Cardiac fibroblast (primary cell): ENCODE measurements around the gene PLA2G4D.

Experiments
- DNase-seq, 2 donors: peaks; one replicate each; pipeline versions ENCODE4 v3.0.0 to v3.0.0-alpha.2; 2010; ENCODE audit warnings: low read depth in 2 of 2
- H3K4me3 ChIP-seq, 2 donors: replicated peaks in 1 of 2; 1 replicate in 1 of 2; 2 replicates in 1 of 2; pipeline ENCODE4 v1.5.1; 2011; ENCODE audit warnings: low read depth in 2 of 2, low read length in 2 of 2, mild to moderate bottlenecking in 2 of 2, moderate library complexity in 1 of 2
- TF ChIP-seq, protein P1 (sequence below): IDR thresholded peaks from one replicate; pipeline ENCODE4 v1.5.1; 2011; ENCODE audit warnings: low read depth, mild to moderate bottlenecking, low read length, inconsistent platforms

Gene PLA2G4D

DNA sequence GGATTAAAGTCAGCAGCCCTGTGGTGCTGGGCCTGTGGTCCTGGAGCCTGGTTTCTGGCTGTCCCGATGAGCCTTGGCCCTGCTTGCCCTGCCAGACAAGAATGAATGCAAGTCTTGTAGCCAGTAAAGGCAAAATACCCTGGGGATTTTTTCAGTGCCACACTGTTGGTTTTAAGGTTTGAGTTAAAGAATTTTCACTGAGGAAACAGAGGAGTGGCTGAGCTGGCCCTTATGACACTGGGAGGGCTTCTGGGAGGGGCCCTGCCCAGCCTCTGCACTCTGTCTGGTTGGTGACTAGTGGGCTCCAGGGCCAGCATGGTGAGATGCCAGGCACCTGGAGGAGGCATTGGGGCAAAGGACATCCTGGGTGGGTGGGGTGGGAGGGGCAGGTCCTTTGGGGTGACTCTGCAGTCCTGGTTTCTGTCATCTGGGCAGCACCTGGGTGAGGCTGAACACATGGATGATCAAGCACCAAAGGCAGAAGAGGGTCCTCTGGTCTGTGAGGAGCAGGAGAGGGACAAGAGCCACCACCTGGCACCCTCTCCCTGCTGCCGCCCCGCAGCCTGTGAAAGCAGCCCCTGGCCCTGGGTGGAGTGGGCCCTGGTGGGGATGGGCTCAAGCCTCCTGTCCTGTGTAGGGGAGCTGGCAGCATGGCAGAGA, 61.0 kb downstream of the PLA2G4D start:
- no peak overlapping the region for H3K4me3 ChIP-seq
- DNase-seq = no peak
- TF ChIP-seq, protein P1, sequence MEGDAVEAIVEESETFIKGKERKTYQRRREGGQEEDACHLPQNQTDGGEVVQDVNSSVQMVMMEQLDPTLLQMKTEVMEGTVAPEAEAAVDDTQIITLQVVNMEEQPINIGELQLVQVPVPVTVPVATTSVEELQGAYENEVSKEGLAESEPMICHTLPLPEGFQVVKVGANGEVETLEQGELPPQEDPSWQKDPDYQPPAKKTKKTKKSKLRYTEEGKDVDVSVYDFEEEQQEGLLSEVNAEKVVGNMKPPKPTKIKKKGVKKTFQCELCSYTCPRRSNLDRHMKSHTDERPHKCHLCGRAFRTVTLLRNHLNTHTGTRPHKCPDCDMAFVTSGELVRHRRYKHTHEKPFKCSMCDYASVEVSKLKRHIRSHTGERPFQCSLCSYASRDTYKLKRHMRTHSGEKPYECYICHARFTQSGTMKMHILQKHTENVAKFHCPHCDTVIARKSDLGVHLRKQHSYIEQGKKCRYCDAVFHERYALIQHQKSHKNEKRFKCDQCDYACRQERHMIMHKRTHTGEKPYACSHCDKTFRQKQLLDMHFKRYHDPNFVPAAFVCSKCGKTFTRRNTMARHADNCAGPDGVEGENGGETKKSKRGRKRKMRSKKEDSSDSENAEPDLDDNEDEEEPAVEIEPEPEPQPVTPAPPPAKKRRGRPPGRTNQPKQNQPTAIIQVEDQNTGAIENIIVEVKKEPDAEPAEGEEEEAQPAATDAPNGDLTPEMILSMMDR = no peak

DNA sequence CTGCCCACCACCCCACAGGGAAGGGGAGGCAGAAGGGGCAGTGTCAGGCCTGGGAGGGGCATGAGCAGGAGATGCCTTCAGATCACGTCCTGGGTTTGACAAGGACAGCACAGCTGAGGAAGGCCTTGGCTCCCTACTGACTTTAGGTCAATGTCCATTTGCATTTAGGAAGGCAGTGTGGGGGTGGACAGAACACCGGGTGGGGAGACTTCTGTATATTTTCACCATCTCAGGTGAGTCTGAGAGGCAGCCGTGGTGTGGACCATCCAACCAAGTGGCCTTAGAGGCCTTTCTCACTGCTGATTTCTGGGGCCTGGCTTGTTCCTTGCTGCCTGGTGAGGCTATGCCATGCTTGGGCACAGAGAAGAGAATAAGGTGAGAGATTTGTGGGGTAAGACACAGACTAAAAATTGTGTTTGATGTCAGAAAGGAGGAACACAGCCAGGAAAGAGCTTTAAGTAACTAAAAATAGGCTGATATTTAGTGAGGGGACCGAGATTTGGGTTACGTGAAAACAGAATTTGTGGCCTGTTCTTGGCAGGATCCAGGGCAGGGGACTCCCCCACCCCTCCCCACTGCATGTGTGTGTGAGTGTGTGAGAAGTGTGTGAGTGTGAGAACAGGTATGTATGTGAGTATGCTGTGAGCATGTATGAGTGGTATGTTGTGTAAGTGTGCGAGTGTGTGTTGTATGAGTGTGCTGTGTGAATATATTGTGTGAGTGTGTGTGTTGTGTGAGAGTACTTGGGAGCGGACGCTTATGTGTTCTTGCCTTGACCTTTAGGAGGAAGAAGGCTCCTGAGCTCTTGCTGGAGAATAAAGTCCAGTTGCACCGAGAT, 61.8 kb downstream of the PLA2G4D start:
- DNase-seq = no peak
- no peak overlapping the region for H3K4me3 ChIP-seq
- TF ChIP-seq, protein P1 = no peak

DNA sequence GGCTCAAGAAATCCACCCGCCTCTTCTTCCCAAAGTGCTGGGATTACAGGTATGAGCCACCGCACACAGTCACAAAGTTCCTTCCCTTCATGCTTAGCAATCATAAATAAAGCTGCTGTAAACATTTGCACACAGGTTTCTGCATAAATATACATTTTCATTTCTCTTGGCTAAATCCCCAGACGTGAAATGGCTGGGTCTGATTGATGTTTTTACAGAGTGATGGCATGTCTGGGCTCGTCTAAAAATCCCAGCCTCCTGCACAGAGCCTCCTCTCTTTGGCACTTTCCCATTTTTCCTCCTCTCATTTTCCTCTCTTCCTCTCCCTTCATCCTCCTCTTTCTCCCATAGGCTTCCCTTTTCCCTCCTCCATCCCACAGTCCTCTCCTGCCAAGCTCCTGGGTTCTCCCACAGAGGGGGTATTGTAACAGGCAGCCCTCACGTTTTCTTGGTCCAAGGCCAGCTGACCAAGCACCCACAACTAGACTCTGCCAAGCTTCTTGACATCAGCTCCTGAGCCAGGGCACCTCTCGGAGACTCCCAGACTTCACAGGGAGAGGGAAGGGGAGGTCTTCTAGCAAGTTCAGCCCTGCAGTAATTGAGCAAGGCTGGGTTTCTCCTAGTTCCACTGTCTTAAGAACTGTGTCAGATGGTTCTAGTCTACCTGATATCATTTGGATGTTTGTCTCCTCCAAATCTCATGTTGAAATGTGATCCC, 63.0 kb downstream of the PLA2G4D start:
- TF ChIP-seq, protein P1 = no peak
- no peak for DNase-seq

DNA sequence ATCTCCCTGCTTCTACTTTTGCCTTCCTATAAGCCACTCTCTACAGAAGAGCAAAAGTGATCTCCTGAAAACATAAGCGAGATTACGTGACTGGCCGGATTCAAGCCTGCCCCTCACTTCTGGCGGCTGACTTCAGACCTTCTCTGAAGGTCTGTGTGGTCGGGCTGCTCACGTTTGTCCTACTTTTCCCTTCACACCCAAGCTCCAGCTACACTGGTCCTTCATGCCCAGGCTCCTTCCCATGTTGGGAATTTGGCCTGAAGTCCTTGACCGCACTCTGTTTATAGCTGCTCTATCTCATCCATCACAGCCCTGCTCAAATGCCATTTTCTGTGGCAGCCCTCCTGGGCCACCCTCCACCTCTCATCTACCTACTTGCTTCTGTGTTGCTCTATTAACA, 66.8 kb downstream of the PLA2G4D start:
- no peak overlapping the region for H3K4me3 ChIP-seq
- TF ChIP-seq, protein P1 = no peak
- DNase-seq = no peak

More for the DNA sequence above, 63.0 kb downstream of the PLA2G4D start:
- H3K4me3 ChIP-seq = no peak overlapping the region

DNA sequence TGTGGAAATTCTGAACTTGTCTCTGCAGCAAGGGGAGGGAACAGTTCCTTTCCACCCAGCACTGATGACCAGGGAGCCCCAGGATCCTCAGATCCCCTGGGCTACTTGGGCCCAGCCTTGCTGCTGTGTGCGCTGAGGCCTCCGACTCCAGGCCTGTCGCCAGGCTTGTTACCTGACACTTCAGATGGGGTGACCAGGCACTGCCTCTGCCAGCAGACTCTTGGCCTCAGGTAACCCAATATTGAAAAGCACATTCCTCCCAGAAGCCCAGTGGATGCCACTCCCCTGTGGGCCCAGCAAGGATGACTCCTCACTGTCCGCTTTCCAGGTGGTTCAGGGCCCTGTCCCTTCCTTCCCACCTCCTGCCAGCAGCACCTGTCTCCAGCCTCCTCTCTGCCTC, 70.1 kb downstream of the PLA2G4D start:
- no peak for DNase-seq
- H3K4me3 ChIP-seq = no peak overlapping the region
- TF ChIP-seq, protein P1 = no peak

DNA sequence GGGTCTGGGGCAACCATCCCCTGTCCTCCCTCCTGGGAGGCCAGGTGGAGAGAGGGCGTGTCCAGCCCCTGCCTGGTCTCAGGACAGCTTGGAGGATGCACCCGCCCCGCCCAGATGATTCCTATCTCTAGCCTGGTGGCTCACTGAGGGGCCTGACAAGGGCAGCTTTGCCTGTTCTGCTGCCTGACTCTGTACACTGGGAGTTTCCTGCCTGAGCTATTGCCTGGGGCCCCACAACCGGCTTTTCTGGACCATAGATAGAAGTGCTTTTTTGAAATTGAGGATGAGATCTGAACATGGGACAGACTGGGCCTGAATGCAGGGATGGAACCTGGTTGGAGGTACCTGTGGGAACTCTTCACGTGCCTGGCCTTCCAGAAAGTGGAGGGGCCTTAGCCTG, 72.8 kb downstream of the PLA2G4D start:
- no peak for DNase-seq
- no peak overlapping the region for H3K4me3 ChIP-seq
- TF ChIP-seq, protein P1 = no peak
